H1 (cell line): ENCODE data around the gene ZNF292. TPM values are rescaled to one million over a fixed set of nuclear protein-coding genes. Genes with fewer than 3 reads are reported as not detected.

ENCODE experiments used
- CTCF ChIA-PET: fragments of 300-600 bp; sonication (Branson Sonifier 250); formaldehyde crosslinking; loops from one replicate; lab custom pipeline; 2021; ENCODE audit not compliant: partially characterized antibody; lab: Charles Lee
- POLR2A ChIA-PET: fragments of 300-600 bp; sonication (Branson Sonifier 250); formaldehyde crosslinking; loops from one replicate; lab custom pipeline; 2021; ENCODE audit warnings: inconsistent platforms; ENCODE audit not compliant: partially characterized antibody; lab: Charles Lee
- DNase-seq, 2 experiments: peaks; one replicate each; pipeline versions ENCODE4 v3.0.0 to v3.0.0-alpha.2; 2010 to 2022; ENCODE audit warnings: low spot score in 2 of 2, low read depth in 1 of 2, mixed read lengths in 1 of 2
- FAIRE-seq: peaks from 2 replicates; lab custom pipeline; 2011; peaks lifted over from hg19 to GRCh38; lab: Jason Lieb, UNC
- H2AFZ ChIP-seq: 2 replicates; pipeline ENCODE4 v1.8.1; 2012; ENCODE audit warnings: low read length, inconsistent platforms
- H2AK5ac ChIP-seq: 2 replicates; pipeline ENCODE4 v1.6.1; 2013; ENCODE audit warnings: low read depth, low read length
- H2BK120ac ChIP-seq: replicated peaks from 2 replicates; pipeline ENCODE3; 2013; ENCODE audit warnings: low read depth, low read length, inconsistent platforms
- H2BK12ac ChIP-seq: 2 replicates; pipeline ENCODE4 v1.6.1; 2013; ENCODE audit warnings: low read depth, low read length
- H2BK15ac ChIP-seq: 2 replicates; pipeline ENCODE4 v1.6.1; 2013; ENCODE audit warnings: low read length
- H2BK20ac ChIP-seq: 2 replicates; pipeline ENCODE4 v1.6.1; 2013; ENCODE audit warnings: low read length
- H2BK5ac ChIP-seq: 2 replicates; pipeline ENCODE4 v1.6.1; 2013; ENCODE audit warnings: low read depth, low read length
- H3K14ac ChIP-seq: 2 replicates; pipeline ENCODE4 v1.6.1; 2013; ENCODE audit warnings: inconsistent platforms; ENCODE audit not compliant: insufficient read length
- H3K18ac ChIP-seq: 2 replicates; pipeline ENCODE4 v1.6.1; 2013; ENCODE audit warnings: low read length; ENCODE audit errors: extremely low read depth
- H3K23ac ChIP-seq: 2 replicates; pipeline ENCODE4 v1.6.1; 2013; ENCODE audit warnings: inconsistent platforms; ENCODE audit not compliant: insufficient read length
- H3K23me2 ChIP-seq: 2 replicates; pipeline ENCODE4 v1.6.1; 2013; ENCODE audit warnings: low read depth, low read length
- H3K27ac ChIP-seq: 2 replicates; pipeline ENCODE4 v1.6.1; 2011; ENCODE audit warnings: low read depth, low read length, inconsistent platforms
- H3K27me3 ChIP-seq, 4 experiments: replicated peaks in 1 of 4; 1 replicate in 1 of 4; 2 replicates in 3 of 4; pipeline versions ENCODE4 v1.6.1 to v1.8.1; 2011 to 2013; ENCODE audit warnings: low read length in 3 of 4, mild to moderate bottlenecking in 3 of 4, inconsistent platforms in 2 of 4, mixed read lengths in 2 of 4, moderate library complexity in 1 of 4; ENCODE audit not compliant: control insufficient read depth in 3 of 4, insufficient read depth in 3 of 4; ENCODE audit errors: extremely low read depth in 1 of 4
- H3K36me3 ChIP-seq, 4 experiments: 2 replicates each; pipeline versions ENCODE4 v1.6.1 to v1.8.1; 2011 to 2013; ENCODE audit warnings: mild to moderate bottlenecking in 4 of 4, low read length in 3 of 4, moderate library complexity in 2 of 4, control low read depth in 1 of 4, inconsistent platforms in 1 of 4; ENCODE audit not compliant: insufficient read depth in 4 of 4, control insufficient read depth in 2 of 4
- H3K4ac ChIP-seq: replicated peaks from 2 replicates; pipeline ENCODE3; 2013; ENCODE audit warnings: low read length, low read depth, mixed read lengths, inconsistent platforms; ENCODE audit not compliant: insufficient read length
- H3K4me1 ChIP-seq, 4 experiments: replicated peaks in 1 of 4; 1 replicate in 1 of 4; 2 replicates in 3 of 4; pipeline versions ENCODE4 v1.6.1 to v1.8.1; 2011 to 2013; ENCODE audit warnings: low read length in 3 of 4, inconsistent platforms in 2 of 4, mixed read lengths in 1 of 4; ENCODE audit not compliant: insufficient read depth in 4 of 4, control insufficient read depth in 3 of 4
- H3K4me2 ChIP-seq, 2 experiments: 2 replicates each; pipeline versions ENCODE4 v1.6.1 to v1.8.1; 2011 to 2013; ENCODE audit warnings: low read depth in 2 of 2, low read length in 2 of 2, control low read depth in 1 of 2, inconsistent platforms in 1 of 2, mild to moderate bottlenecking in 1 of 2; ENCODE audit not compliant: insufficient read depth in 1 of 2
- H3K4me3 ChIP-seq, 4 experiments: fragments of 200-600, 300-600 bp in 1 of 4; sonication (generic), shearing (Covaris generic), sonication (Bioruptor Twin) in 1 of 4; 2 replicates each; pipeline versions ENCODE4 v1.5.1 to v1.8.1; 2011 to 2016; ENCODE audit warnings: low read length in 4 of 4, low read depth in 3 of 4, control low read depth in 2 of 4, inconsistent platforms in 2 of 4, mild to moderate bottlenecking in 2 of 4, mixed read lengths in 1 of 4, moderate library complexity in 1 of 4; ENCODE audit not compliant: insufficient read depth in 2 of 4; ENCODE audit errors: extremely low read depth in 1 of 4
- H3K56ac ChIP-seq: replicated peaks from 2 replicates; pipeline ENCODE3; 2013; ENCODE audit warnings: low read depth, mild to moderate bottlenecking, mixed read lengths, low read length, inconsistent platforms; ENCODE audit not compliant: insufficient read length
- H3K79me1 ChIP-seq: 2 replicates; pipeline ENCODE4 v1.6.1; 2013; ENCODE audit warnings: low read depth, low read length, control low read depth
- H3K79me2 ChIP-seq, 2 experiments: 2 replicates each; pipeline versions ENCODE4 v1.6.1 to v1.8.1; 2012 to 2013; ENCODE audit warnings: low read length in 2 of 2, mild to moderate bottlenecking in 2 of 2, inconsistent platforms in 1 of 2; ENCODE audit not compliant: insufficient read depth in 2 of 2, control insufficient read depth in 1 of 2
- H3K9ac ChIP-seq, 4 experiments: replicated peaks in 1 of 4; 1 replicate in 1 of 4; 2 replicates in 3 of 4; pipeline versions ENCODE4 v1.6.1 to v1.8.1; 2011 to 2013; ENCODE audit warnings: low read depth in 3 of 4, low read length in 3 of 4, control low read depth in 2 of 4, mild to moderate bottlenecking in 2 of 4, moderate library complexity in 2 of 4, inconsistent platforms in 1 of 4; ENCODE audit errors: extremely low read depth in 1 of 4
- H3K9me3 ChIP-seq, 2 experiments: 2 replicates each; pipeline versions ENCODE4 v1.6.1 to v1.8.1; 2012 to 2013; ENCODE audit warnings: mild to moderate bottlenecking in 2 of 2, moderate library complexity in 2 of 2, control low read depth in 1 of 2, inconsistent platforms in 1 of 2, low read depth in 1 of 2, low read length in 1 of 2, mixed read lengths in 1 of 2; ENCODE audit not compliant: insufficient read depth in 2 of 2
- H4K20me1 ChIP-seq, 2 experiments: replicated peaks in 1 of 2; 2 replicates each; pipeline versions ENCODE3 to v1.8.1; 2011 to 2013; ENCODE audit warnings: inconsistent platforms in 2 of 2, low read length in 2 of 2, mild to moderate bottlenecking in 1 of 2; ENCODE audit not compliant: insufficient read depth in 2 of 2, control insufficient read depth in 1 of 2
- H4K5ac ChIP-seq: 2 replicates; pipeline ENCODE4 v1.6.1; 2013; ENCODE audit warnings: low read length, low read depth, mixed read lengths, inconsistent platforms; ENCODE audit not compliant: insufficient read length
- H4K8ac ChIP-seq: 2 replicates; pipeline ENCODE4 v1.8.0; 2013; ENCODE audit warnings: mild to moderate bottlenecking, moderate library complexity, low read length, inconsistent platforms; ENCODE audit not compliant: insufficient read depth; ENCODE audit errors: extremely low read depth
- H4K91ac ChIP-seq: replicated peaks from 2 replicates; pipeline ENCODE3; 2013; ENCODE audit warnings: low read length, mixed read lengths, inconsistent platforms; ENCODE audit not compliant: insufficient read length
- WGBS, 2 experiments: shearing (Covaris generic) in 1 of 2; methylation state at CpG; one replicate each; pipeline versions ENCODE4 v1.1.6 to v1.1.7; 2013 to 2015; ENCODE audit warnings: low lambda C conversion rate in 2 of 2, mixed read lengths in 2 of 2, inconsistent platforms in 1 of 2, low coverage in 1 of 2, missing lambda C conversion rate in 1 of 2; ENCODE audit not compliant: insufficient replicate concordance in 2 of 2, insufficient coverage in 1 of 2, insufficient read length in 1 of 2; ENCODE audit errors: extremely low coverage in 1 of 2, missing lambda C conversion rate in 1 of 2; 5-methylcytosine and 5-hydroxymethylcytosine counted together
- polyA plus RNA-seq, 7 experiments: library from polyadenylated mRNA; depleted of rRNA in 3 of 7; stranded (reverse) in 5 of 7; unstranded in 2 of 7; fragments of >200 nt in 5 of 7; fragments of 200-250 nt in 2 of 7; gene quantifications; 1 replicate in 5 of 7; 2 replicates in 1 of 7; 4 replicates in 1 of 7; pipeline versions ENCODE4 v1.2.1 to v1.2.3, GENCODE V29; 2011 to 2013; ENCODE audit warnings: missing spikeins in 2 of 7, mixed read lengths in 2 of 7
- total RNA-seq: library from RNA; stranded (reverse); fragmentation: NEBNext Ultra II Directional; extraction: Animal tissue kit (Norgen Biotek cat#: 25700); gene quantifications from 2 replicates; pipeline ENCODE4 v1.2.1, GENCODE V29; 2021

Gene ZNF292
- total and polyA plus RNA-seq, 2 of the 8 experiments (the other 6 are each of a cell fraction or from before 2014, with no cell fraction given): 6.8 to 44.2 TPM

- no peak for DNase-seq
- H3K23ac ChIP-seq: no peak overlapping the region
These were observed 16.7 kb downstream of the ZNF292 start for GRCh38 chr6:87171938-87172633.

More at GRCh38 chr6:87171938-87172633, 16.7 kb downstream of the ZNF292 start:
- Histone ChIP-seq H3K9ac (no peak overlapping the region), H3K27ac (no peak overlapping the region), H3K23me2 (peaks cover 3% of the 10 kb centered on the region; the same call in 1 of the 2 replicates), H3K4me3 (peak overlapping the region in 1 of 4 experiments; percentile 32; a peak in 3 of 8 replicates), H2BK12ac (no peak overlapping the region), H3K56ac (no peak overlapping the region), H3K9me3 (no peaks in the 10 kb centered on the region), H3K4me2 (peak overlapping the region; percentile 27 to 60), H3K36me3 (peaks cover 0 to 13% (median under 1%) of the 10 kb centered on the region in 4 experiments; a peak in 2 of 8 replicates), H3K14ac (no peak overlapping the region), H3K4ac (no peak overlapping the region), H2AFZ (no peak overlapping the region), H4K20me1 (peaks cover 3 to 11% of the 10 kb centered on the region in 2 experiments), H3K27me3 (no peaks in the 10 kb centered on the region), H2BK15ac (no peak overlapping the region), H4K8ac (no peak overlapping the region), H3K4me1 (peaks cover 3 to 37% (median 7%) of the 10 kb centered on the region in 4 experiments), H4K5ac (peak overlapping the region; percentile 96), H2BK120ac (peak overlapping the region; percentile 94), H3K18ac (no peak overlapping the region; the same call in 1 of the 2 replicates), H4K91ac (peak overlapping the region; percentile 85), H2BK20ac (no peak overlapping the region), H3K79me1 (no peaks in the 10 kb centered on the region), H2AK5ac (no peak overlapping the region), H3K79me2 (peaks cover 38 to 100% of the 10 kb centered on the region in 2 experiments), H2BK5ac (peak overlapping the region; percentile 76; the same call in 1 of the 2 replicates)
- ChIA-PET POLR2A (interaction anchor here (1.0 to 3.4 kb wide), 5 partner anchors 10 to 150 kb away, joined by 3 to 17 read pairs (median 6); partner anchors contain the start of gene ZNF292), CTCF (no interaction called here)
- peak; percentile 24 for FAIRE-seq
- 10% methylated on average over 2 of the region's 2 CpGs; no CpG with 5 or more reads in 1 of the 2 experiments for WGBS, 2 experiments
